Measurements from ENCODE around the gene SLC49A3.

DNA sequence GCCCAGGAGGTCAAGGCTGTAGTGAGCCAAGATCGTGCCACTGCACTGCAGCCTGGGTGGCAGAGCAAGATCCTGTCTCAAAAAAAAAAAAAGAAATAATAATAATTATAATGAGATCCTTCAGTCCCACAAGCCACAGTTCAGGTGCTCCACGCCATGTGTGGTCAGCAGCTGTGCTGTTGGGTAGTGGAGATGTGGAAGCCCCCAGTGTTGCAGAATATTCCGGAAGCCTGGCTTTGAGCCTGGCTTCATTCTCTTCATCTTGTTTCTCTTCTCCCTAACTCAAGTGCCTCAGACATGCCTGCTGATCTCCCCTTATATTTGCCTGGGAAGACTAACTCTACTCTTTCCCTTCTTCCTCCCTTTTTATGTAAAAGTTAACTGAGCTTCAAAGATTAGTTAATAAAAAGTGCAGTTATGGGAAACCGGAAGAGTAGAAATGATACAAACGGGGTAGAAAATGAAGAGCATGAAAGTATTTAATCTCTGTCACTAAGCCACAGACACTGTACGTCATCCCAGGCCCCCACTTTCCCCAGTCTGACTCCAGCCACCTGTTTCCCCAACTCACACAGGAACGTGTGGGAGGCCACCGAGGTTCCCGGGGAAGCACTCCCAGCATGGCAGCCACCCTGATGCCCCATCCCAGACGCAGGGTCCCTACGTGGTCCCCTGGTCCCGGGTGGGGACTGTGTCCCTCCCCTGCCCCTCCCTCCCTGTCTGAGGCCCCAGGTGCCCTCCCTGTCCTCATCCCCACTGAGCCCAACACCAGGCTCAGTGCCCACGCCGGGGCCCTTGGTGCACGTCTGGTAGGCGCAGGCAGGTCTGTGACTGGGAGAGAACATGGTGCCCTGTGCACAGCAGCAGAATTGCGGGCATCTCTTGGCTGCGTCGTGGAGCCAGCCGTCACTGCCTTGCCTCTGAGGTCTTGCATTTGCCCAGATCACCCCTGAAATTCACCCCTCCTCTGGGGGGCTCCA, 40.7 kb upstream of the SLC49A3 start:
- TF ChIP-seq, protein P1, sequence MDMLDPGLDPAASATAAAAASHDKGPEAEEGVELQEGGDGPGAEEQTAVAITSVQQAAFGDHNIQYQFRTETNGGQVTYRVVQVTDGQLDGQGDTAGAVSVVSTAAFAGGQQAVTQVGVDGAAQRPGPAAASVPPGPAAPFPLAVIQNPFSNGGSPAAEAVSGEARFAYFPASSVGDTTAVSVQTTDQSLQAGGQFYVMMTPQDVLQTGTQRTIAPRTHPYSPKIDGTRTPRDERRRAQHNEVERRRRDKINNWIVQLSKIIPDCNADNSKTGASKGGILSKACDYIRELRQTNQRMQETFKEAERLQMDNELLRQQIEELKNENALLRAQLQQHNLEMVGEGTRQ (IDR thresholded peaks at IDR 0.05; ENCODE audit: low read depth, low read length) = no peak
- TF ChIP-seq SMC3 (IDR thresholded peaks at IDR 0.05; ENCODE audit: low read depth, low read length) (no peak), POLR2A (IDR thresholded peaks at IDR 0.05; ENCODE audit: low read depth, low read length) (no peak), RAD21 (IDR thresholded peaks at IDR 0.05; ENCODE audit: low read length) (no peak), MAFK (IDR thresholded peaks at IDR 0.05; ENCODE audit: low read depth, low read length) (no peak), NFE2L2 (IDR thresholded peaks at IDR 0.05; ENCODE audit: low read depth, low read length) (no peak), MXI1 (IDR thresholded peaks at IDR 0.05; ENCODE audit: borderline replicate concordance, low read depth, low read length) (no peak), FOS (IDR thresholded peaks at IDR 0.05; ENCODE audit: low read depth, low read length) (no peak), RCOR1 (IDR thresholded peaks at IDR 0.05; ENCODE audit: insufficient replicate concordance, low read length) (no peak), CEBPB (IDR thresholded peaks at IDR 0.05; ENCODE audit: low read depth, low read length) (no peak)
- TF ChIP-seq, protein P2, sequence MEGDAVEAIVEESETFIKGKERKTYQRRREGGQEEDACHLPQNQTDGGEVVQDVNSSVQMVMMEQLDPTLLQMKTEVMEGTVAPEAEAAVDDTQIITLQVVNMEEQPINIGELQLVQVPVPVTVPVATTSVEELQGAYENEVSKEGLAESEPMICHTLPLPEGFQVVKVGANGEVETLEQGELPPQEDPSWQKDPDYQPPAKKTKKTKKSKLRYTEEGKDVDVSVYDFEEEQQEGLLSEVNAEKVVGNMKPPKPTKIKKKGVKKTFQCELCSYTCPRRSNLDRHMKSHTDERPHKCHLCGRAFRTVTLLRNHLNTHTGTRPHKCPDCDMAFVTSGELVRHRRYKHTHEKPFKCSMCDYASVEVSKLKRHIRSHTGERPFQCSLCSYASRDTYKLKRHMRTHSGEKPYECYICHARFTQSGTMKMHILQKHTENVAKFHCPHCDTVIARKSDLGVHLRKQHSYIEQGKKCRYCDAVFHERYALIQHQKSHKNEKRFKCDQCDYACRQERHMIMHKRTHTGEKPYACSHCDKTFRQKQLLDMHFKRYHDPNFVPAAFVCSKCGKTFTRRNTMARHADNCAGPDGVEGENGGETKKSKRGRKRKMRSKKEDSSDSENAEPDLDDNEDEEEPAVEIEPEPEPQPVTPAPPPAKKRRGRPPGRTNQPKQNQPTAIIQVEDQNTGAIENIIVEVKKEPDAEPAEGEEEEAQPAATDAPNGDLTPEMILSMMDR (conservative IDR thresholded peaks at IDR 0.05; ENCODE audit: low read depth, low read length) = no peak
